Raji (cell line): ENCODE results near the gene DHX29.

ENCODE experiments used
- POLR2A ChIP-seq: IDR thresholded peaks from 2 replicates; pipeline ENCODE4 v1.6.1; 2011; ENCODE audit warnings: low read depth, low read length, control low read depth; ENCODE audit not compliant: insufficient read depth

Gene DHX29

GRCh38 chr5:55226027-55226933 is 81.2 kb downstream of the DHX29 start:
- TF ChIP-seq POLR2A: peak; percentile 38; the same call in 1 of the 2 replicates

- TF ChIP-seq POLR2A: no peak
Observed at GRCh38 chr5:55225346-55225745, 82.1 kb downstream of the DHX29 start.

- no peak for TF ChIP-seq POLR2A
Observed at GRCh38 chr5:55223812-55224240, 83.7 kb downstream of the DHX29 start.

GRCh38 chr5:55222985-55223811 is 84.3 kb downstream of the DHX29 start:
- no peak for TF ChIP-seq POLR2A

- TF ChIP-seq POLR2A: no peak
Observed at GRCh38 chr5:55222092-55222984, 85.2 kb downstream of the DHX29 start.

GRCh38 chr5:55220433-55221185 is 86.9 kb downstream of the DHX29 start:
- TF ChIP-seq POLR2A: no peak

GRCh38 chr5:55219770-55220169 is 87.7 kb downstream of the DHX29 start:
- no peak for TF ChIP-seq POLR2A

GRCh38 chr5:55218967-55219366 is 88.5 kb downstream of the DHX29 start:
- no peak for TF ChIP-seq POLR2A

GRCh38 chr5:55211184-55211874 is 96.2 kb downstream of the DHX29 start:
- TF ChIP-seq POLR2A: no peak
